ENCODE measurements around the gene GPR39.

Gene GPR39

GRCh38 chr2:132400901-132401240 is 15.7 kb upstream of the GPR39 start:
- no peak for DNase-seq
- H3K4me3 ChIP-seq (ENCODE audit: low read depth, low read length) = no peak overlapping the region
- in situ Hi-C loops (cut with HindIII; ENCODE audit: low pct_ligation_motif_present, low sequenced_read_pairs) = no loop called here
- H3K36me3 ChIP-seq (replicated peaks) = no peaks in the 10 kb centered on the region
- no peaks in the 10 kb centered on the region for H3K27me3 ChIP-seq (replicated peaks)
- TF ChIP-seq, protein P1, sequence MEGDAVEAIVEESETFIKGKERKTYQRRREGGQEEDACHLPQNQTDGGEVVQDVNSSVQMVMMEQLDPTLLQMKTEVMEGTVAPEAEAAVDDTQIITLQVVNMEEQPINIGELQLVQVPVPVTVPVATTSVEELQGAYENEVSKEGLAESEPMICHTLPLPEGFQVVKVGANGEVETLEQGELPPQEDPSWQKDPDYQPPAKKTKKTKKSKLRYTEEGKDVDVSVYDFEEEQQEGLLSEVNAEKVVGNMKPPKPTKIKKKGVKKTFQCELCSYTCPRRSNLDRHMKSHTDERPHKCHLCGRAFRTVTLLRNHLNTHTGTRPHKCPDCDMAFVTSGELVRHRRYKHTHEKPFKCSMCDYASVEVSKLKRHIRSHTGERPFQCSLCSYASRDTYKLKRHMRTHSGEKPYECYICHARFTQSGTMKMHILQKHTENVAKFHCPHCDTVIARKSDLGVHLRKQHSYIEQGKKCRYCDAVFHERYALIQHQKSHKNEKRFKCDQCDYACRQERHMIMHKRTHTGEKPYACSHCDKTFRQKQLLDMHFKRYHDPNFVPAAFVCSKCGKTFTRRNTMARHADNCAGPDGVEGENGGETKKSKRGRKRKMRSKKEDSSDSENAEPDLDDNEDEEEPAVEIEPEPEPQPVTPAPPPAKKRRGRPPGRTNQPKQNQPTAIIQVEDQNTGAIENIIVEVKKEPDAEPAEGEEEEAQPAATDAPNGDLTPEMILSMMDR (IDR thresholded peaks at IDR 0.05; ENCODE audit: low read depth, low read length, missing control alignments) = no peak
- H3K27ac ChIP-seq = no peak overlapping the region

GRCh38 chr2:132401326-132401725 is 15.3 kb upstream of the GPR39 start:
- Histone ChIP-seq H3K27ac (no peak overlapping the region), H3K36me3 (replicated peaks) (no peaks in the 10 kb centered on the region), H3K4me3 (ENCODE audit: low read depth, low read length) (no peak overlapping the region), H3K27me3 (replicated peaks) (no peaks in the 10 kb centered on the region)
- DNase-seq = no peak
- in situ Hi-C loops (cut with HindIII; ENCODE audit: low pct_ligation_motif_present, low sequenced_read_pairs) = no loop called here
- TF ChIP-seq, protein P1 (IDR thresholded peaks at IDR 0.05; ENCODE audit: low read depth, low read length, missing control alignments) = no peak

GRCh38 chr2:132403146-132403545 is 13.5 kb upstream of the GPR39 start:
- TF ChIP-seq, protein P1 (IDR thresholded peaks at IDR 0.05; ENCODE audit: low read depth, low read length, missing control alignments) = no peak
- no peak for DNase-seq
- in situ Hi-C loops (cut with HindIII; ENCODE audit: low pct_ligation_motif_present, low sequenced_read_pairs) = no loop called here
- Histone ChIP-seq H3K4me3 (ENCODE audit: low read depth, low read length) (no peak overlapping the region), H3K27ac (no peak overlapping the region), H3K36me3 (replicated peaks) (no peaks in the 10 kb centered on the region), H3K27me3 (replicated peaks) (no peaks in the 10 kb centered on the region)

- TF ChIP-seq, protein P1 (IDR thresholded peaks at IDR 0.05; ENCODE audit: low read depth, low read length, missing control alignments) = no peak
- Histone ChIP-seq H3K27me3 (replicated peaks) (no peaks in the 10 kb centered on the region), H3K4me3 (ENCODE audit: low read depth, low read length) (no peak overlapping the region), H3K27ac (no peak overlapping the region), H3K36me3 (replicated peaks) (no peaks in the 10 kb centered on the region)
- in situ Hi-C loops (cut with HindIII; ENCODE audit: low pct_ligation_motif_present, low sequenced_read_pairs) = no loop called here
- no peak for DNase-seq
Measured at GRCh38 chr2:132404056-132404455, 12.5 kb upstream of the GPR39 start.

- no peaks in the 10 kb centered on the region for H3K27me3 ChIP-seq (replicated peaks)
- no peak overlapping the region for H3K27ac ChIP-seq
- no peak overlapping the region for H3K4me3 ChIP-seq (ENCODE audit: low read depth, low read length)
- H3K36me3 ChIP-seq (replicated peaks) = no peaks in the 10 kb centered on the region
- TF ChIP-seq, protein P1 (IDR thresholded peaks at IDR 0.05; ENCODE audit: low read depth, low read length, missing control alignments) = no peak
- in situ Hi-C loops (cut with HindIII; ENCODE audit: low pct_ligation_motif_present, low sequenced_read_pairs) = no loop called here
- no peak for DNase-seq
Measured at GRCh38 chr2:132407784-132408183, 8.8 kb upstream of the GPR39 start.

- TF ChIP-seq, protein P1 (IDR thresholded peaks at IDR 0.05; ENCODE audit: low read depth, low read length, missing control alignments) = no peak
- Histone ChIP-seq H3K4me3 (ENCODE audit: low read depth, low read length) (no peak overlapping the region), H3K36me3 (replicated peaks) (no peaks in the 10 kb centered on the region), H3K27me3 (replicated peaks) (no peaks in the 10 kb centered on the region), H3K27ac (no peak overlapping the region)
- in situ Hi-C loops (cut with HindIII; ENCODE audit: low pct_ligation_motif_present, low sequenced_read_pairs) = no loop called here
- DNase-seq = no peak
Measured at GRCh38 chr2:132412021-132412420, 4.6 kb upstream of the GPR39 start.

Data from brain microvascular endothelial cell (primary cell).